HL-60/S4 (cell line): ENCODE results near the gene DSCAML1.
"Not testable (repeated sequence)": the region's sequence is repeated elsewhere in the genome, so short reads cannot be mapped to it uniquely, and the experiment has no call there.

Source experiments
- in situ Hi-C: fragments of 300-500 bp; cut with MboI; formaldehyde crosslinking; loops from 2 replicates; pipeline ENCODE4 v1.14.3; 2022; ENCODE audit warnings: low sequenced_read_pairs

Gene DSCAML1

GRCh38 chr11:117766026-117766425, 31.0 kb downstream of the DSCAML1 start:
- in situ Hi-C loops: no loop called here

- in situ Hi-C loops: no loop called here
Observed at GRCh38 chr11:117765068-117765467, 31.9 kb downstream of the DSCAML1 start.

- in situ Hi-C loops: not testable (repeated sequence)
Observed at GRCh38 chr11:117763465-117763864, 33.6 kb downstream of the DSCAML1 start.

GRCh38 chr11:117761993-117762392, 35.0 kb downstream of the DSCAML1 start:
- in situ Hi-C loops: no loop called here

- in situ Hi-C loops: no loop called here
Observed at GRCh38 chr11:117759305-117759704, 37.7 kb downstream of the DSCAML1 start.

GRCh38 chr11:117754030-117754429, 43.0 kb downstream of the DSCAML1 start:
- in situ Hi-C loops: no loop called here

- in situ Hi-C loops: no loop called here
Observed at GRCh38 chr11:117752721-117753237, 44.2 kb downstream of the DSCAML1 start.

GRCh38 chr11:117752071-117752470, 44.9 kb downstream of the DSCAML1 start:
- in situ Hi-C loops: no loop called here

GRCh38 chr11:117750916-117751662, 45.9 kb downstream of the DSCAML1 start:
- in situ Hi-C loops: no loop called here

- in situ Hi-C loops: no loop called here
Observed at GRCh38 chr11:117750357-117750756, 46.7 kb downstream of the DSCAML1 start.

GRCh38 chr11:117749541-117749910, 47.5 kb downstream of the DSCAML1 start:
- in situ Hi-C loops: no loop called here

- in situ Hi-C loops: no loop called here
Observed at GRCh38 chr11:117748771-117749540, 48.1 kb downstream of the DSCAML1 start.

- in situ Hi-C loops: no loop called here
Observed at GRCh38 chr11:117747892-117748291, 49.1 kb downstream of the DSCAML1 start.

GRCh38 chr11:117745346-117745745, 51.7 kb downstream of the DSCAML1 start:
- in situ Hi-C loops: no loop called here

- in situ Hi-C loops: no loop called here
Observed at GRCh38 chr11:117744471-117745150, 52.4 kb downstream of the DSCAML1 start.

- in situ Hi-C loops: no loop called here
Observed at GRCh38 chr11:117743121-117743815, 53.7 kb downstream of the DSCAML1 start.

- in situ Hi-C loops: no loop called here
Observed at GRCh38 chr11:117738246-117738957, 58.6 kb downstream of the DSCAML1 start.

GRCh38 chr11:117735350-117735977, 61.6 kb downstream of the DSCAML1 start:
- in situ Hi-C loops: no loop called here

GRCh38 chr11:117734601-117735024, 62.4 kb downstream of the DSCAML1 start:
- in situ Hi-C loops: no loop called here

GRCh38 chr11:117733316-117733715, 63.7 kb downstream of the DSCAML1 start:
- in situ Hi-C loops: no loop called here
